Neutrophil (primary cell): ENCODE results near the gene HIF3A.

ENCODE experiments used
- H3K27ac ChIP-seq: fragments of 200-600 bp; sonication (generic); 2 replicates; pipeline ENCODE4 v1.5.1; 2016; ENCODE audit warnings: mild to moderate bottlenecking, moderate library complexity
- H3K27me3 ChIP-seq: fragments of 200-600 bp; sonication (generic); 2 replicates; pipeline ENCODE4 v1.6.0; 2016; ENCODE audit warnings: mild to moderate bottlenecking
- H3K36me3 ChIP-seq: fragments of 200-600 bp; sonication (generic); 2 replicates; pipeline ENCODE4 v1.5.1; 2017
- H3K4me1 ChIP-seq, 2 experiments: fragments of 200-600 bp in 1 of 2; sonication (generic) in 1 of 2; 1 replicate in 1 of 2; 2 replicates in 1 of 2; pipeline versions ENCODE4 v1.5.1 to v1.6.1; 2013 to 2016; ENCODE audit warnings: low read depth in 1 of 2, low read length in 1 of 2, mild to moderate bottlenecking in 1 of 2, moderate library complexity in 1 of 2; ENCODE audit not compliant: control insufficient read depth in 1 of 2, insufficient read depth in 1 of 2
- H3K4me3 ChIP-seq, 2 experiments: fragments of 200-600 bp in 1 of 2; sonication (generic) in 1 of 2; 1 replicate in 1 of 2; 2 replicates in 1 of 2; pipeline ENCODE4 v1.5.1; 2013 to 2016; ENCODE audit warnings: low read depth in 1 of 2, low read length in 1 of 2, mild to moderate bottlenecking in 1 of 2, moderate library complexity in 1 of 2
- H3K9me3 ChIP-seq: fragments of 200-600 bp; sonication (generic); 2 replicates; pipeline ENCODE4 v1.5.1; 2016
- TF ChIP-seq, protein P1 (sequence below): fragments of 200-600 bp; sonication (generic); IDR thresholded peaks from 2 replicates; pipeline ENCODE4 v1.5.1; 2016; ENCODE audit warnings: antibody characterized with exemption

The HIF3A gene

DNA sequence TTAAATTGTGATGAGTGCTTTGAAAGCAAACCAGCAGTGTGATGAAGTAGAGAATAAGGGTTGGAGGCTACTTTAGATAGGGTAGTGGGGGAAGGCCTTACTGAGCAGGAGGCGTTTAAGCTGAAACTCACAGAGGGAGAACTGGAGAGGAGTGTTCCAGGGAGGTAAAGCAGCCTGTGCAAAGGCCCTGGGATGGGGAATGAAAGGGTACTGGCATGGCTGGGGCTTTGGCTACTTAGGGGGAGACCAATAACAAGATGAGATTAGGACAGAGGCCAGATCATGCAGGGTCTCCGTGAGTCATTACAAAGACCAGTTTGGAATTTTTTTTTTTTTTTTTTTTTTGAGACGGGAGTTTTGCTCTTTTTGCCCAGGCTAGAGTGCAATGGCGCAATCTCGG, 51.1 kb downstream of the HIF3A start:
- H3K36me3 ChIP-seq, result no peaks in the 10 kb centered on the region
- TF ChIP-seq, protein P1, sequence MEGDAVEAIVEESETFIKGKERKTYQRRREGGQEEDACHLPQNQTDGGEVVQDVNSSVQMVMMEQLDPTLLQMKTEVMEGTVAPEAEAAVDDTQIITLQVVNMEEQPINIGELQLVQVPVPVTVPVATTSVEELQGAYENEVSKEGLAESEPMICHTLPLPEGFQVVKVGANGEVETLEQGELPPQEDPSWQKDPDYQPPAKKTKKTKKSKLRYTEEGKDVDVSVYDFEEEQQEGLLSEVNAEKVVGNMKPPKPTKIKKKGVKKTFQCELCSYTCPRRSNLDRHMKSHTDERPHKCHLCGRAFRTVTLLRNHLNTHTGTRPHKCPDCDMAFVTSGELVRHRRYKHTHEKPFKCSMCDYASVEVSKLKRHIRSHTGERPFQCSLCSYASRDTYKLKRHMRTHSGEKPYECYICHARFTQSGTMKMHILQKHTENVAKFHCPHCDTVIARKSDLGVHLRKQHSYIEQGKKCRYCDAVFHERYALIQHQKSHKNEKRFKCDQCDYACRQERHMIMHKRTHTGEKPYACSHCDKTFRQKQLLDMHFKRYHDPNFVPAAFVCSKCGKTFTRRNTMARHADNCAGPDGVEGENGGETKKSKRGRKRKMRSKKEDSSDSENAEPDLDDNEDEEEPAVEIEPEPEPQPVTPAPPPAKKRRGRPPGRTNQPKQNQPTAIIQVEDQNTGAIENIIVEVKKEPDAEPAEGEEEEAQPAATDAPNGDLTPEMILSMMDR, result no peak
- no peaks in the 10 kb centered on the region for H3K9me3 ChIP-seq
- H3K27ac ChIP-seq, result no peak overlapping the region
- peaks cover 32 to 36% of the 10 kb centered on the region in 2 experiments for H3K4me1 ChIP-seq
- no peak overlapping the region for H3K4me3 ChIP-seq
- peaks cover 6% of the 10 kb centered on the region for H3K27me3 ChIP-seq

DNA sequence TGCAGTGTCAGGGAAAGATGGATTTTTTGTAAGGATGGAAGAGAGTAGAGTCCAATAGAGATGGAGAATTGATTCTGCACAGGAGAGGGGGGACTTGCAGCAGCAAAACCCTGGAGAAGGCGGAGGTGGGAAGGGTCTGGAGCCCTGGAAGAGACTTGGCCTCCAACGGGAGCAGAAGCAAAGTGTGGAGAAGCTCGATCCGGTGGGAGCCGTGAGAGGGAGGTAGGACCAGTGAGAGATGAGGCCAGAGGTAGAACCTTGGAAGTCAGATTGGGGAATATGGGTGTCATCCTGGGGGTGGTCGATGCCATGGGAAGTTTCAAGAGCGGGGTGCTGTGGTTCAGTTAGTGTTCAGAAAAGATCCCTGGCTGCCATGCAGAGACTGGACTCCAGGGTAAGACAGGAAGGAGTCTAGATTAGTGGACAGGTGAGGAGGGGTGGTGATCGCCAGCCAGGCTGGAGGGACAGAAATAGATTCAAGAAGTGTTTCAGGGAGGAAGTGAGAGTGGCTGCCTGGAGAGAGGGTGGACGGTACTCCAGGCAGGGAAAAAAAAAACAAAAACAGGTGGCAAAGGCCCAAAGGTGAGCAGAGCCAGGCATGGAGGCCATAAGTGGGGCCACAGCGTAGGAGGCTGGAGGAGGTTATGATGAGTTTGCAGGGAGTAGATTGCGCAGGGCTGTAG, 52.6 kb downstream of the HIF3A start:
- Histone ChIP-seq H3K4me1 (peaks cover 32 to 36% of the 10 kb centered on the region in 2 experiments), H3K27ac (no peak overlapping the region), H3K4me3 (no peak overlapping the region), H3K9me3 (no peaks in the 10 kb centered on the region), H3K36me3 (peaks cover 14% of the 10 kb centered on the region), H3K27me3 (peaks cover 4% of the 10 kb centered on the region)
- TF ChIP-seq, protein P1, result no peak

DNA sequence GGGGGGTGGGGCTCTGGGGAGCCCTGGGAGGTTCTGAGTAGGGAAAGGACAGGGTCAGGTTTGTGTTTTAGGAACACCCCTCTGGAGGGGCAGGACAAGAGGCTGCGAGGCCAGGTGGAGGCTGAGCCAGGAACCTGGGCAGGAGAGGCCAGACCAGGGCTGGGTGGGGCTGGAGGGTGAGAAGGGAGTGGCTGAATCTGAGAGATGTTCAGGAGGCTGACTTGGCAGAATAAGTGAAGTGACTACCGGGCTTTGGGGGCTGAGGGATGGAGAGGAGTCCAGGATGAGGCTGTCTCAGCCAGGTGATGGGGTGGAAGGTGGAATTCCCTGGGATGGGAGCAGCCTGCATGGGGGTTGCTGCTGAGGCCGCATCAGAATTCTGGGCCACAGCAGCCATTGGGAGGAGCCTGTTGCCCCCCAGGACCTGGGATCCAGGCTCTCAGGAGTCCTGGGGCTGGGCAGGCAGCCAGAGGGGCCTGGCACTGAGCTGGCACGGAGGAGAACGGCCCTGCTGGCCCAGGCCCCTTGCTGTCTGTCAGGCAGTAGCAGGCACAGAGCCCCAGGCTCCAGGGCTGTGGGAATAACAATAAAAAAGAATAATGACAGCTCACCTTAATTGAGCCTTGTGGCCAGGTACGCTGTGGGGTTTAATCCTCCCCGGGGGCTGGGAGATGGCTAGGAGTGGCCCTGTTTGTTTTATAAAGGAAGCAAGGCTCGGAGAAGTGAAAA, 53.4 kb downstream of the HIF3A start:
- peak overlapping the region; percentile 50 for H3K27ac ChIP-seq
- peaks cover 32 to 36% of the 10 kb centered on the region in 2 experiments for H3K4me1 ChIP-seq
- peaks cover 21% of the 10 kb centered on the region for H3K36me3 ChIP-seq
- TF ChIP-seq, protein P1, result no peak
- H3K4me3 ChIP-seq, result no peak overlapping the region
- no peaks in the 10 kb centered on the region for H3K27me3 ChIP-seq
- no peaks in the 10 kb centered on the region for H3K9me3 ChIP-seq

DNA sequence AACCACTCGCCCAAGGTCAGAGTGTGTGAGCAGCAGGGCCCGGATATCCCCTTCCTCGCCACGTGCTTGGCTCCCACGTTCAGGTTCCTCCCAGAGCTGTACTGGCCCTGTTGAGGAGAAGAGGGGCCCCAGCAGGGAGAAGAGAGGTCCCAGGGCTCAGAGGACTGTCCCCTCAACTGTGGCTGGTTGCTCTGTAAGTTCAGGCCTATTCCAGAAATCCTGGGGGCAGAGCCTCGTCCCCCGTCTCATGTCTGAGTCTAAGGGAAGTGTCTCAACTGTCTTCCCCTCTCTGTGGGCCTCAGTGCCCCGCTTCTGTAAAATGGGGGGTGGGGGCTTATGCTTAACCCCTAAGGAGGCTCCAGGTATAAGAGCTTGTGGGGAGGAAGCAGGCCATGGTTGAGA, 53.9 kb downstream of the HIF3A start:
- no peak overlapping the region for H3K4me3 ChIP-seq
- no peaks in the 10 kb centered on the region for H3K27me3 ChIP-seq
- TF ChIP-seq, protein P1, result no peak
- peak overlapping the region; percentile 50 for H3K27ac ChIP-seq
- peaks cover 27% of the 10 kb centered on the region for H3K36me3 ChIP-seq
- H3K4me1 ChIP-seq, result peaks cover 32 to 36% of the 10 kb centered on the region in 2 experiments
- no peaks in the 10 kb centered on the region for H3K9me3 ChIP-seq

DNA sequence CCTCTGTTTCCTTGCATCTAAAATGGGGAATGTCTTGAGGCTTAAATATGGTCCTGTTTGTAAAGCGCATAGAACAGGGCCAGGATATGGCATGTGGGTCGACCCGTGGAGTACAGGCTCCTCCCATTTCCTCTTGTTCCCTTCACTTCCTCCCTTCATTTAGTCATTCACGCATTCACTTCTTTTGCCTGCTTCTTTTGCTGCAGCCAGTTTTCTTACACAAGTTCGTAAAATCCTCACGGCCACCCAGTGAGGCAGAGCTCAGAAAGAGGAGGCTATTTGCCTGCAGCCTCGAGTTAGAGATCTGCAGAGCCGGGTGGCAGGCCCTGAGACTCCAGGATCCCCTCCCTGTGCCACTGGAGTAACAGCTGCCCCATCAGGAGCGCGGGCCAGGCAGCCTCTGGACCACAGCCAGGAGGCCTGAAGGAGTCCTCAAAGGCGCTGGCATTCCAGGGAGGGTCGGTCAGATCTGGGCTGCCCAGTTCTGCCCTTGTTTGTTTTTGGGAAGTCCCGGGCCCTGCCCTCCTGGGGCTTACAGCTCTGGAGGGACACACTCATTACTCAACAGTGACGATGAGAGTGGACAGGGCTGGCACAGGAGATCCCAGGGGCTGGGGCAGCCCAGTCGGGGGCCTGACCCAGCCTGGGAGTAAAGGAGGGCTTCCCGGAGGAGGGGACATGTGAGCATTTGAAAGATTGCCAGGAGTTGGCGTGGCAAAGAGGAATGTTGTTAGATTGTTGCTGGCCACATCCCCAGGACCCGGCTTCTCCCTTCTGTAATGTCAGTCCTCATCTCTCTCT, 54.6 kb downstream of the HIF3A start:
- TF ChIP-seq, protein P1, result no peak
- Histone ChIP-seq H3K36me3 (peaks cover 32% of the 10 kb centered on the region), H3K4me3 (no peak overlapping the region), H3K9me3 (no peaks in the 10 kb centered on the region), H3K27ac (peak overlapping the region; percentile 18), H3K4me1 (peaks cover 30 to 33% of the 10 kb centered on the region in 2 experiments), H3K27me3 (no peaks in the 10 kb centered on the region)
